Naive thymus-derived CD4-positive, alpha-beta T cell (primary cell): ENCODE results near the gene TBCD. TPM values are rescaled to one million over a fixed set of nuclear protein-coding genes. Genes with fewer than 3 reads are reported as not detected.

Source experiments
- ATAC-seq: fragments of 150-1000 bp; cut with Tn5 transposase; 2 replicates; pipeline ENCODE4 v1.10.0; 2021; ENCODE audit warnings: mild to moderate bottlenecking, moderate library complexity
- CTCF ChIA-PET: fragments of 350-600 bp; sonication (Branson Sonifier 250); formaldehyde crosslinking; loops from one replicate; lab custom pipeline; 2021; ENCODE audit warnings: antibody characterized with exemption; lab: Charles Lee
- POLR2A ChIA-PET: fragments of 350-600 bp; sonication (Branson Sonifier 250); formaldehyde crosslinking; loops from one replicate; lab custom pipeline; 2021; ENCODE audit warnings: antibody characterized with exemption, inconsistent platforms; lab: Charles Lee
- DNase-seq, 9 donors: peaks; one replicate each; pipeline versions ENCODE4 v3.0.0 to v3.0.0-alpha.2; 2020 to 2022; ENCODE audit warnings: mixed read lengths in 1 of 9
- H3K27ac ChIP-seq: one replicate; pipeline ENCODE4 v1.7.0; 2013; ENCODE audit warnings: mild to moderate bottlenecking, low read depth, low read length, moderate library complexity
- H3K27me3 ChIP-seq, 2 donors: one replicate each; pipeline ENCODE4 v1.7.0; 2013; ENCODE audit warnings: low read length in 2 of 2, mild to moderate bottlenecking in 2 of 2, moderate library complexity in 2 of 2; ENCODE audit not compliant: control insufficient read depth in 2 of 2, insufficient read depth in 2 of 2
- H3K36me3 ChIP-seq, 3 experiments: 1 replicate in 2 of 3; 2 replicates in 1 of 3; pipeline ENCODE4 v1.7.0; 2013; ENCODE audit warnings: low read length in 3 of 3, mild to moderate bottlenecking in 3 of 3, moderate library complexity in 1 of 3; ENCODE audit not compliant: insufficient read depth in 3 of 3, control insufficient read depth in 2 of 3
- H3K4me1 ChIP-seq, 2 donors: one replicate each; pipeline ENCODE4 v1.7.0; 2013; ENCODE audit warnings: low read length in 2 of 2, mild to moderate bottlenecking in 2 of 2, moderate library complexity in 1 of 2; ENCODE audit not compliant: control insufficient read depth in 2 of 2, insufficient read depth in 2 of 2
- H3K4me3 ChIP-seq: 2 replicates; pipeline ENCODE4 v1.7.0; 2013; ENCODE audit warnings: mild to moderate bottlenecking, low read length
- H3K9me3 ChIP-seq, 3 experiments: 1 replicate in 2 of 3; 2 replicates in 1 of 3; pipeline ENCODE4 v1.7.0; 2013; ENCODE audit warnings: low read length in 3 of 3; ENCODE audit not compliant: control insufficient read depth in 2 of 3
- H3K27ac Mint-ChIP-seq, 9 donors: one replicate each; pipeline ENCODE4 v1.8.0; 2020 to 2022; ENCODE audit warnings: mixed read lengths in 9 of 9, mild to moderate bottlenecking in 8 of 9, moderate library complexity in 5 of 9, inconsistent platforms in 2 of 9
- H3K27me3 Mint-ChIP-seq, 5 donors: one replicate each; pipeline ENCODE4 v1.8.0; 2021 to 2022; ENCODE audit warnings: mixed read lengths in 5 of 5, mild to moderate bottlenecking in 1 of 5
- H3K36me3 Mint-ChIP-seq, 5 donors: one replicate each; pipeline ENCODE4 v1.8.0; 2020 to 2022; ENCODE audit warnings: mixed read lengths in 5 of 5, mild to moderate bottlenecking in 3 of 5, inconsistent platforms in 1 of 5
- H3K4me1 Mint-ChIP-seq, 7 donors: one replicate each; pipeline ENCODE4 v1.8.0; 2020 to 2022; ENCODE audit warnings: mixed read lengths in 7 of 7, mild to moderate bottlenecking in 3 of 7, inconsistent platforms in 1 of 7
- H3K4me3 Mint-ChIP-seq, 10 donors: one replicate each; pipeline ENCODE4 v1.8.0; 2020 to 2022; ENCODE audit warnings: mild to moderate bottlenecking in 10 of 10, mixed read lengths in 10 of 10, moderate library complexity in 6 of 10, inconsistent platforms in 2 of 10
- H3K9me3 Mint-ChIP-seq, 11 donors: one replicate each; pipeline ENCODE4 v1.8.0; 2020 to 2022; ENCODE audit warnings: mixed read lengths in 11 of 11, mild to moderate bottlenecking in 4 of 11, inconsistent platforms in 1 of 11, moderate library complexity in 1 of 11
- intact Hi-C, 2 donors: fragments of 100-400 bp; cut with micrococcal nuclease; formaldehyde crosslinking; loops; one replicate each; pipeline ENCODE4 v1.15.1; 2023
- polyA plus RNA-seq, 2 donors: library from polyadenylated mRNA; unstranded; fragments of 300-500 nt; fragmentation: Illumina TruSeq; gene quantifications; one replicate each; pipeline ENCODE4 v1.2.3, GENCODE V29; 2021
- total RNA-seq, 6 experiments: library from RNA in 5 of 6; stranded (reverse) in 5 of 6; gene quantifications; 1 replicate in 5 of 6; 2 replicates in 1 of 6; pipeline ENCODE4 v1.2.3 and lab custom pipeline; 2021 to 2026

Gene TBCD
- total and polyA plus RNA-seq, 7 experiments from 2014 or later: 61.5 to 255 (median 123) TPM

GRCh38 chr17:82748756-82749155, 3.1 kb upstream of the TBCD start:
- intact Hi-C loops: no loop called here
- Mint-ChIP-seq H3K27me3 (no peaks in the 10 kb centered on the region), H3K36me3 (peaks cover 0 to 3% (median 0%) of the 10 kb centered on the region in 5 donors), H3K27ac (peak overlapping the region in 1 of 9 donors; percentile 43), H3K4me3 (no peak overlapping the region), H3K9me3 (peaks cover 0 to 28% (median 4%) of the 10 kb centered on the region in 11 donors), H3K4me1 (peaks cover 0 to 14% (median 11%) of the 10 kb centered on the region in 7 donors)
- no peak overlapping the region for H3K27ac ChIP-seq
- DNase-seq (no peak), ATAC-seq (no peak)
- H3K36me3 ChIP-seq: no peaks in the 10 kb centered on the region
- POLR2A ChIA-PET: no interaction called here
- no peaks in the 10 kb centered on the region for H3K9me3 ChIP-seq
- CTCF ChIA-PET: interaction anchor here (0.5 to 0.7 kb wide), 2 partner anchors 20 to 793 kb away, joined by 3 read pairs; no protein-coding TSS in a partner anchor
- peaks cover 7 to 8% of the 10 kb centered on the region in 2 donors for H3K4me1 ChIP-seq
- H3K27me3 ChIP-seq: no peaks in the 10 kb centered on the region
- H3K4me3 ChIP-seq: no peak overlapping the region

DNA sequence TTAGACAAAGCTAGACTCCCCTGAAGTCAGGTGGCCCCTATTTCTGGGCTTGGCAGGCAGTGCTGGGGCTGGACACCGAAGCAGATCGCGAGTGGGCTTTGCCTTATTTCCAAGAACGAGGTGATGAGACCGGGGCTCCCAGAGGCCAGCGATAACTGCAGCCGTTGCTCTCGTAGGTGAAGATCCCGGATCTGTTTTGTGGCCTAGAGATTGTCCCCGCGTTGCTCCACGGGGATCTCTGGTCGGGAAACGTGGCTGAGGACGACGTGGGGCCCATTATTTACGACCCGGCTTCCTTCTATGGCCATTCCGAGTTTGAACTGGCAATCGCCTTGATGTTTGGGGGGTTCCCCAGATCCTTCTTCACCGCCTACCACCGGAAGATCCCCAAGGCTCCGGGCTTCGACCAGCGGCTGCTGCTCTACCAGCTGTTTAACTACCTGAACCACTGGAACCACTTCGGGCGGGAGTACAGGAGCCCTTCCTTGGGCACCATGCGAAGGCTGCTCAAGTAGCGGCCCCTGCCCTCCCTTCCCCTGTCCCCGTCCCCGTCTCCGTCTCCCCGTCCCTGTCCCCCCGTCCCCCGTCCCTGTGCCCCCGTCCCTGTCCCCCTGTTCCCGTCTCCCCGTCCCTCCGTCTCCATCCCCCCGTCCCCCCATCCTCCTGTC, 1.5 kb upstream of the TBCD start:
- DNase-seq (peak in 1 of 9 donors; percentile 26), ATAC-seq (no peak)
- intact Hi-C loops: loop anchor here in 1 of 2 donors (5.0 kb wide), 1 partner anchor 293 kb away; the partner anchor contains the start of gene NARF
- Mint-ChIP-seq H3K27ac (peak overlapping the region in 4 of 9 donors; percentile 45 to 78 (median 60)), H3K9me3 (peaks cover 0 to 26% (median 4%) of the 10 kb centered on the region in 11 donors), H3K4me3 (peak overlapping the region; percentile 52 to 82 (median 65)), H3K4me1 (peaks cover 13 to 30% (median 23%) of the 10 kb centered on the region in 7 donors), H3K27me3 (no peaks in the 10 kb centered on the region), H3K36me3 (peaks cover 0 to 2% (median 0%) of the 10 kb centered on the region in 5 donors)
- no peaks in the 10 kb centered on the region for H3K27me3 ChIP-seq
- H3K4me1 ChIP-seq: peaks cover 7 to 8% of the 10 kb centered on the region in 2 donors
- H3K27ac ChIP-seq: no peak overlapping the region
- no peak overlapping the region for H3K4me3 ChIP-seq
- ChIA-PET POLR2A (no interaction called here), CTCF (no interaction called here)
- H3K36me3 ChIP-seq: no peaks in the 10 kb centered on the region
- no peaks in the 10 kb centered on the region for H3K9me3 ChIP-seq

- Histone ChIP-seq H3K9me3 (no peaks in the 10 kb centered on the region), H3K4me1 (peaks cover 7 to 8% of the 10 kb centered on the region in 2 donors), H3K27ac (peak overlapping the region; percentile 61), H3K36me3 (peaks cover 0 to 2% (median 0%) of the 10 kb centered on the region in 3 experiments), H3K27me3 (no peaks in the 10 kb centered on the region), H3K4me3 (no peak overlapping the region)
- CTCF ChIA-PET: no interaction called here
- intact Hi-C loops: loop anchor here (1.0 to 5.0 kb wide), 4 partner anchors 35 to 300 kb away; partner anchors contain the start of genes FN3KRP (in 1 of the 2), NARF (in 1 of the 2) and RAB40B (in 1 of the 2)
- POLR2A ChIA-PET: no interaction called here
- Mint-ChIP-seq H3K4me3 (peak overlapping the region in 4 of 10 donors; percentile 43 to 87 (median 58)), H3K4me1 (peaks cover 18 to 34% (median 26%) of the 10 kb centered on the region in 7 donors), H3K27ac (no peak overlapping the region), H3K27me3 (no peaks in the 10 kb centered on the region), H3K36me3 (peaks cover 0 to 4% (median 0%) of the 10 kb centered on the region in 5 donors), H3K9me3 (peaks cover 0 to 18% (median 2%) of the 10 kb centered on the region in 11 donors)
- peak in 1 of 9 donors; percentile 69 for DNase-seq
- ATAC-seq: no peak
These were observed 694 bp upstream of the TBCD start for GRCh38 chr17:82751171-82751570.

- H3K27ac ChIP-seq: peak overlapping the region; percentile 74
- H3K9me3 ChIP-seq: no peaks in the 10 kb centered on the region
- Mint-ChIP-seq H3K9me3 (peaks cover 0 to 8% (median 0%) of the 10 kb centered on the region in 11 donors), H3K4me3 (peak overlapping the region; percentile 68 to 91 (median 78)), H3K36me3 (peaks cover 0 to 8% (median 4%) of the 10 kb centered on the region in 5 donors), H3K4me1 (peaks cover 18 to 34% (median 26%) of the 10 kb centered on the region in 7 donors), H3K27ac (peak overlapping the region in 6 of 9 donors; percentile 11 to 59 (median 46)), H3K27me3 (no peaks in the 10 kb centered on the region)
- no peaks in the 10 kb centered on the region for H3K27me3 ChIP-seq
- peak overlapping the region; percentile 80 for H3K4me3 ChIP-seq
- DNase-seq (no peak), ATAC-seq (peak; percentile 5)
- POLR2A ChIA-PET: interaction anchor here (0.6 kb wide), 2 partner anchors 54 to 111 kb away, joined by 3 read pairs; partner anchors contain the start of gene RAB40B
- peaks cover 0 to 7% (median 0%) of the 10 kb centered on the region in 3 experiments for H3K36me3 ChIP-seq
- intact Hi-C loops: loop anchor here (1.0 to 5.0 kb wide), 5 partner anchors 36 to 730 kb away; partner anchors contain the start of genes WDR45B (in 2 of the 2), CENPX (in 1 of the 2), FN3KRP (in 1 of the 2) and HEXD (in 1 of the 2)
- CTCF ChIA-PET: no interaction called here
- H3K4me1 ChIP-seq: peaks cover 7 to 8% of the 10 kb centered on the region in 2 donors
These were observed 721 bp downstream of the TBCD start for GRCh38 chr17:82752371-82753200.

DNA sequence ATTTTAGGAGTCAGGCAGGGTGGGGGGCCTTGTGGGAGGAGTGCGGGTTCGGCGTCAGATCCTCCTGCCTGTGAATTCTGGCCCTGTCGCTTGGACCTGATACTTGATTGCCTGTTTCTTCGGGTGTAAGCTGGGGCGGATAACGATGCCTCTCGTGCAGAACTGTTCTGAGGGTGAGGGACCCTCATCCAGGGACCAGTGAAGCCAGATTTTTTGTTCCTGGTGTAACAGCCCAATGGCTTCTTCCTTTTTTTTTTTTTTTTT, 1.3 kb downstream of the TBCD start:
- peaks cover 0 to 7% (median 0%) of the 10 kb centered on the region in 3 experiments for H3K36me3 ChIP-seq
- Mint-ChIP-seq H3K27ac (peak overlapping the region in 4 of 9 donors; percentile 11 to 53 (median 50)), H3K4me1 (peaks cover 18 to 34% (median 26%) of the 10 kb centered on the region in 7 donors), H3K4me3 (peak overlapping the region; percentile 68 to 91 (median 78)), H3K36me3 (peaks cover 0 to 8% (median 4%) of the 10 kb centered on the region in 5 donors), H3K27me3 (no peaks in the 10 kb centered on the region), H3K9me3 (peaks cover 0 to 6% (median 0%) of the 10 kb centered on the region in 11 donors)
- peak overlapping the region; percentile 80 for H3K4me3 ChIP-seq
- no peaks in the 10 kb centered on the region for H3K27me3 ChIP-seq
- no peak overlapping the region for H3K27ac ChIP-seq
- ChIA-PET POLR2A (interaction anchor here (0.6 kb wide), 2 partner anchors 55 to 111 kb away, joined by 3 read pairs; partner anchors contain the start of gene RAB40B), CTCF (no interaction called here)
- intact Hi-C loops: loop anchor here (2.0 to 5.0 kb wide), 3 partner anchors 296 to 730 kb away; partner anchors contain the start of genes CENPX (in 1 of the 2), HEXD (in 1 of the 2), LRRC45 (in 1 of the 2) and NARF (in 1 of the 2)
- H3K9me3 ChIP-seq: no peaks in the 10 kb centered on the region
- H3K4me1 ChIP-seq: peaks cover 7 to 8% of the 10 kb centered on the region in 2 donors
- ATAC-seq: no peak
- no peak for DNase-seq
